ENCODE results near the gene MYL9. TPM values are rescaled to one million over a fixed set of nuclear protein-coding genes. Genes with fewer than 3 reads are reported as not detected.

Gene MYL9
- total RNA-seq, 1 donor from 2014 or later, result 246 TPM

GRCh38 chr20:36542516-36543183 is 1.3 kb downstream of the MYL9 start:
- no peak for DNase-seq (ENCODE audit: extremely low spot score in 2 of 2)
- intact Hi-C loops (cut with DNase I), result loop anchor here (5.0 kb wide), 1 partner anchor 80 kb away; no protein-coding TSS in a partner anchor

GRCh38 chr20:36543184-36544133 is 2.1 kb downstream of the MYL9 start:
- H3K9me3 ChIP-seq, result no peaks in the 10 kb centered on the region
- no peak for DNase-seq (ENCODE audit: extremely low spot score in 2 of 2)
- peaks cover 0 to 12% of the 10 kb centered on the region in 2 donors for H3K36me3 ChIP-seq
- peak in 1 of 2 donors; percentile 81 for TF ChIP-seq POLR2AphosphoS5 (IDR thresholded peaks at IDR 0.05; ENCODE audit: insufficient read depth in 1 of 2, low read depth in 1 of 2)
- no peak for TF ChIP-seq CTCF (IDR thresholded peaks at IDR 0.05)
- no peak for TF ChIP-seq POLR2A (IDR thresholded peaks at IDR 0.05)
- peak overlapping the region; percentile 62 to 77 for H3K4me3 ChIP-seq
- peaks cover 34% of the 10 kb centered on the region for H3K4me1 ChIP-seq
- peak overlapping the region; percentile 94 for H3K27ac ChIP-seq
- intact Hi-C loops (cut with DNase I), result loop anchor here (5.0 kb wide), 1 partner anchor 81 kb away; no protein-coding TSS in a partner anchor
- H3K27me3 ChIP-seq, result no peaks in the 10 kb centered on the region

More at GRCh38 chr20:36542516-36543183, 1.3 kb downstream of the MYL9 start:
- H3K9me3 ChIP-seq, result no peaks in the 10 kb centered on the region
- H3K4me3 ChIP-seq, result peak overlapping the region; percentile 62 to 77
- H3K36me3 ChIP-seq, result peaks cover 0 to 6% of the 10 kb centered on the region in 2 donors
- H3K27me3 ChIP-seq, result no peaks in the 10 kb centered on the region
- H3K4me1 ChIP-seq, result peaks cover 34% of the 10 kb centered on the region
- no peak for TF ChIP-seq CTCF (IDR thresholded peaks at IDR 0.05)
- no peak for TF ChIP-seq POLR2A (IDR thresholded peaks at IDR 0.05)
- TF ChIP-seq POLR2AphosphoS5 (IDR thresholded peaks at IDR 0.05; ENCODE audit: insufficient read depth in 1 of 2, low read depth in 1 of 2), result no peak
- H3K27ac ChIP-seq, result peak overlapping the region; percentile 94

- TF ChIP-seq POLR2A (IDR thresholded peaks at IDR 0.05), result no peak
- TF ChIP-seq POLR2AphosphoS5 (IDR thresholded peaks at IDR 0.05; ENCODE audit: insufficient read depth in 1 of 2, low read depth in 1 of 2), result no peak
- TF ChIP-seq CTCF (IDR thresholded peaks at IDR 0.05), result no peak
- H3K36me3 ChIP-seq, result peaks cover 0 to 12% of the 10 kb centered on the region in 2 donors
- H3K27ac ChIP-seq, result peak overlapping the region; percentile 94
- intact Hi-C loops (cut with DNase I), result loop anchor here (5.0 kb wide), 1 partner anchor 82 kb away; no protein-coding TSS in a partner anchor
- H3K9me3 ChIP-seq, result no peaks in the 10 kb centered on the region
- peak overlapping the region; percentile 62 to 77 for H3K4me3 ChIP-seq
- no peak for DNase-seq (ENCODE audit: extremely low spot score in 2 of 2)
- no peaks in the 10 kb centered on the region for H3K27me3 ChIP-seq
- peaks cover 34% of the 10 kb centered on the region for H3K4me1 ChIP-seq
Measured at GRCh38 chr20:36544134-36545018, 3.1 kb downstream of the MYL9 start.

- H3K4me3 ChIP-seq, result no peak overlapping the region
- no peaks in the 10 kb centered on the region for H3K9me3 ChIP-seq
- TF ChIP-seq CTCF (IDR thresholded peaks at IDR 0.05) (no peak), POLR2AphosphoS5 (IDR thresholded peaks at IDR 0.05; ENCODE audit: insufficient read depth in 1 of 2, low read depth in 1 of 2) (no peak), POLR2A (IDR thresholded peaks at IDR 0.05) (no peak)
- H3K36me3 ChIP-seq, result peaks cover 0 to 12% of the 10 kb centered on the region in 2 donors
- no peaks in the 10 kb centered on the region for H3K27me3 ChIP-seq
- intact Hi-C loops (cut with DNase I), result no loop called here
- no peak for DNase-seq (ENCODE audit: extremely low spot score in 2 of 2)
- H3K27ac ChIP-seq, result no peak overlapping the region
- H3K4me1 ChIP-seq, result peaks cover 40% of the 10 kb centered on the region
Measured at GRCh38 chr20:36546111-36546736, 4.9 kb downstream of the MYL9 start.

Data from vagina (tissue), 2 donors.